ENCODE results near the gene CAPN5.
"Not testable (repeated sequence)": the region's sequence is repeated elsewhere in the genome, so short reads cannot be mapped to it uniquely, and the experiment has no call there.

- not testable (repeated sequence) for TF ChIP-seq EP300 (IDR thresholded peaks at IDR 0.05); CTCF (IDR thresholded peaks at IDR 0.05); POLR2AphosphoS5 (IDR thresholded peaks at IDR 0.05); POLR2A (IDR thresholded peaks at IDR 0.05; ENCODE audit: low read depth)
These were observed 18.8 kb upstream of the CAPN5 start for GRCh38 chr11:77047928-77048446.
